ENCODE results near the gene PDLIM5. TPM values are rescaled to one million over a fixed set of nuclear protein-coding genes. Genes with fewer than 3 reads are reported as not detected.

Gene PDLIM5
- total and polyA plus RNA-seq, 9 donors, result 24.9 to 160 (median 87.8) TPM

- Histone ChIP-seq H3K4me1 (ENCODE audit: insufficient read depth) (no peaks in the 10 kb centered on the region), H3K27ac (no peak overlapping the region), H3K9me3 (peaks cover 0 to 4% of the 10 kb centered on the region in 2 donors), H3K36me3 (no peaks in the 10 kb centered on the region), H3K4me3 (no peak overlapping the region), H3K27me3 (no peaks in the 10 kb centered on the region)
- no peak for DNase-seq
- intact Hi-C loops (cut with DNase I), result no loop called here
- TF ChIP-seq POLR2A (IDR thresholded peaks at IDR 0.05) (no peak), EP300 (IDR thresholded peaks at IDR 0.05) (no peak), CTCF (IDR thresholded peaks at IDR 0.05) (no peak)
- 79 to 88% (median 85%) methylated on average over 1 of the region's 1 CpG for WGBS, 3 donors
Measured at GRCh38 chr4:94428884-94429283, 22.9 kb upstream of the PDLIM5 start.

GRCh38 chr4:94430406-94430805 lies 21.3 kb upstream of the PDLIM5 start:
- TF ChIP-seq CTCF (IDR thresholded peaks at IDR 0.05) (no peak), POLR2A (IDR thresholded peaks at IDR 0.05) (no peak), EP300 (IDR thresholded peaks at IDR 0.05) (no peak)
- Histone ChIP-seq H3K36me3 (no peaks in the 10 kb centered on the region), H3K4me1 (ENCODE audit: insufficient read depth) (no peaks in the 10 kb centered on the region), H3K27ac (no peak overlapping the region), H3K9me3 (peaks cover 0 to 4% of the 10 kb centered on the region in 2 donors), H3K27me3 (no peaks in the 10 kb centered on the region), H3K4me3 (no peak overlapping the region)
- intact Hi-C loops (cut with DNase I), result no loop called here
- no peak for DNase-seq
- WGBS, 3 donors, result 88 to 94% (median 88%) methylated on average over 6 of the region's 6 CpGs

- Histone ChIP-seq H3K4me3 (no peak overlapping the region), H3K27me3 (no peaks in the 10 kb centered on the region), H3K4me1 (ENCODE audit: insufficient read depth) (no peaks in the 10 kb centered on the region), H3K36me3 (no peaks in the 10 kb centered on the region), H3K27ac (no peak overlapping the region), H3K9me3 (peaks cover 0 to 1% of the 10 kb centered on the region in 2 donors)
- no peak for DNase-seq
- WGBS, 3 donors, result 95 to 98% (median 98%) methylated on average over 3 of the region's 3 CpGs
- TF ChIP-seq CTCF (IDR thresholded peaks at IDR 0.05) (no peak), POLR2A (IDR thresholded peaks at IDR 0.05) (no peak), EP300 (IDR thresholded peaks at IDR 0.05) (no peak)
- intact Hi-C loops (cut with DNase I), result no loop called here
Measured at GRCh38 chr4:94431388-94431787, 20.4 kb upstream of the PDLIM5 start.

DNA sequence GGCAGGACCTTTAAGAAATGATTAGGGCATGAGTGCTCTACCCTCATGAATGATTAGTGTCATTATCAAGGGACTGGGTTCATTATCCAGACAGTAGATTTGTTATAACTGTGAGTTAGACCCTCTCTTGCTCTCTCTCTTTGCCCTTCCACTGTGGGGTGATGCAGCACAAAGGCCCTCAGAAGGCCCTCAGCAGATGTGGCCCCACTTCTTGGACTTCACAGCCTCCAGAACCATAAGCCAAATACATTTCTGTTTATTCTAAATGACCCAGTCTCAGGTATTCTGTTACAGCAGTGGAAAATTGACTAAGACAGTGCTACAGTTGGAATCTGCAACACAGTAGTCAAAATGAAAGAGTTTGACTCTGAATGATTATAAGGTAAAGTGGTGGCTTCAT lies 17.2 kb upstream of the PDLIM5 start:
- Histone ChIP-seq H3K4me3 (no peak overlapping the region), H3K36me3 (no peaks in the 10 kb centered on the region), H3K4me1 (ENCODE audit: insufficient read depth) (no peaks in the 10 kb centered on the region), H3K27ac (no peak overlapping the region), H3K27me3 (no peaks in the 10 kb centered on the region), H3K9me3 (no peaks in the 10 kb centered on the region)
- no peak for DNase-seq
- TF ChIP-seq CTCF (IDR thresholded peaks at IDR 0.05) (no peak), EP300 (IDR thresholded peaks at IDR 0.05) (no peak), POLR2A (IDR thresholded peaks at IDR 0.05) (no peak)
- intact Hi-C loops (cut with DNase I), result no loop called here

GRCh38 chr4:94435874-94436273 lies 15.9 kb upstream of the PDLIM5 start:
- no peak overlapping the region for H3K27ac ChIP-seq
- WGBS, 3 donors, result 64 to 78% (median 70%) methylated on average over 2 of the region's 2 CpGs
- no peak for DNase-seq
- H3K9me3 ChIP-seq, result no peaks in the 10 kb centered on the region
- no peak for TF ChIP-seq CTCF (IDR thresholded peaks at IDR 0.05)
- no peak for TF ChIP-seq EP300 (IDR thresholded peaks at IDR 0.05)
- TF ChIP-seq POLR2A (IDR thresholded peaks at IDR 0.05), result no peak
- H3K4me3 ChIP-seq, result no peak overlapping the region
- H3K36me3 ChIP-seq, result no peaks in the 10 kb centered on the region
- H3K27me3 ChIP-seq, result no peaks in the 10 kb centered on the region
- no peaks in the 10 kb centered on the region for H3K4me1 ChIP-seq (ENCODE audit: insufficient read depth)
- intact Hi-C loops (cut with DNase I), result no loop called here
